Stimulated activated CD4-positive, alpha-beta T cell treated with anti-CD3 and anti-CD28 coated beads, Interleukin-12 subunit alpha, Interleukin-12 subunit beta, amount 100 ng/mL, for 24 hours (primary cell): ENCODE data around the gene EVL.
A peak's percentile ranks its signal among the peaks of the same experiment; 100 is the strongest.

Experiments
- DNase-seq, 2 experiments: peaks; one replicate each; pipeline ENCODE4 v3.0.0-alpha.2; 2020; ENCODE audit warnings: low read depth in 2 of 2

The EVL gene

DNA sequence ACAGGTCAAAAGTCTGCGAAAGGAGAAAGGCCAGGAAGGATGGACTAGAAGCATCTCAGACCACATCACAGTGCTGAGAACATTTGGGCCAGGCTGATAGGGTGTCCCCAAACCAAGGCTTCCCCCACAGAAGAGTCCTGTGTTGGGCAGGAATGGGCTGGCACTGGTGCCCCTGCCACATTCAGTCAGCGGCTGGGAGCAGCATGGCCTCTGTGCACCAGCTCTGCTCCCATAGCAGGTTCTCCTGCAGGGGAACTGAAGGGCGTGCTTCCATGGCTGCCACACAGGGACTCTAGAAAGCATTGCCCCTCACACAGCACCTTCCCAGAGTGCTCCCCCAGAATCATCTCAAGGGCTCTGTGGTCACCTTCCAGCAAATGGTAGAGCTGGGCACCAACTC, 17.5 kb downstream of the EVL start:
- DNase-seq = no peak

DNA sequence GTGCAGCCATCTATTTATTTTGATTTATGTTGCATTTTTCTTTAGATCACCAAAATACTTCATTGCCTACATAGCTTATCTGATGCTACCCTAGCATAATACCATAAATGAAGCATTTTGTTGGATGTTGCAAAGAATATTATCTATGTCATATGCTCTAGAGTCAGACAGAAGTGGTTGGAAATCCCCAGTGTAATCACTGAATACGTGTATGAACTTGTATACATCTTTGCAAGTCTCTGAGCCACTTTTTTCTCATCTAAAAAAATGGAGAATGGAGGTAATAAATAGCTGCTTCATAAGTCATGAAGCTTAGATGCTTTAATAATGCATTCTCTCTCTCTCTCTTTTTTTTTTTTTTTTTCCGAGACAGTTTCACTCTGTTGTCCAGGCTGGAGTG, 18.5 kb downstream of the EVL start:
- no peak for DNase-seq

DNA sequence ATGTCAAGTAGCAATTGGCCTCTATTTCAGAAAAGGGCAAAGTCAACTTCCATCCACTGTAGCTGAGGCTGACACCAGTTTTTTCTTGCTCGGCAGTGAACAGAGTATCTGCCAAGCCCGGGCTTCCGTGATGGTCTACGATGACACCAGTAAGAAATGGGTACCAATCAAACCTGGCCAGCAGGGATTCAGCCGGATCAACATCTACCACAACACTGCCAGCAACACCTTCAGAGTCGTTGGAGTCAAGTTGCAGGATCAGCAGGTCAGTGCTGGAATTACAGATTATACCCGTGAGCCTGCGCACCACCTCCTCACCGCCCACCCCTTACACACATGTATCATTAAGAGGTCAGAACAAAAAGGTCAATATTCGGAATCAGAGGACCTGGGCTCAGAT, 19.4 kb downstream of the EVL start:
- DNase-seq = no peak

- no peak for DNase-seq
These were observed 20.2 kb downstream of the EVL start for GRCh38 chr14:100085462-100085861.

GRCh38 chr14:100086361-100086760, 21.1 kb downstream of the EVL start:
- no peak for DNase-seq

DNA sequence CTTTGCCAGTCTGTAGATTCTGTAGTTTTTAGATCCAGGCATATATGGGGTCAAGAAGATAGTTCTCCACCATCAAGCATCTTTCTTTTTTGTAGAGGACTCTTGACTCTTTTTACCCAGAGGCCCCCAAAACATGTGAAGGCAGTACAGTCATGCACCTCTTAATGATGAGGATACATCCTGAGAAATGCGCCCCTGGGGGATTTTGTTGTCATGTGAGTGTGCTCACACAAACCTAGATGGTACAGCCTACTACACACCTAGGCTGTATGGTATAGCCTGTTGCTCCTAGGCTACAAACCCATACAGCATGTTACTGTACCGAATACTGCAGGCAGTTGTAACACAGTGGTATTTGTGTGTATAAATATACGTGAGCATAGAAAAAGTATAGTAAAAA, 23.0 kb downstream of the EVL start:
- DNase-seq = no peak

DNA sequence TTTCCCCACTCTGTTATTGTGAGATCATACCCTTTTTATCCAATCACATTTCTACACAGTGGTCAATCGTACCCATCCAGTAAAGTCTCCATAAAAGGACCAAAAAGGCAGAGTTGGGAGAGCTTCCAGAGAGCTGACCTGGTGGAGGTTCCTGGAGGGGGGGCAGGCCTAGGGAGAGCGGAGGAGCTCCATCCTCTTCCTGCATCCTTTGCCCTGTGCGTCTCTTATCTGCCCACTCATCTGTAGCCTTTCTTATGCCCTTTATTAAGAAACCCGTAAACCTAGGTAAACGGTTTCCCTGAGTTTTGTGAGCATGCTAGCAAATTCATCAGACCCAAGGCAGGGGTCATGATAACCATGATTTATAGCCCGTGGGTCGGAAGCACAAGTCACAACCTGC, 26.2 kb downstream of the EVL start:
- no peak for DNase-seq

DNA sequence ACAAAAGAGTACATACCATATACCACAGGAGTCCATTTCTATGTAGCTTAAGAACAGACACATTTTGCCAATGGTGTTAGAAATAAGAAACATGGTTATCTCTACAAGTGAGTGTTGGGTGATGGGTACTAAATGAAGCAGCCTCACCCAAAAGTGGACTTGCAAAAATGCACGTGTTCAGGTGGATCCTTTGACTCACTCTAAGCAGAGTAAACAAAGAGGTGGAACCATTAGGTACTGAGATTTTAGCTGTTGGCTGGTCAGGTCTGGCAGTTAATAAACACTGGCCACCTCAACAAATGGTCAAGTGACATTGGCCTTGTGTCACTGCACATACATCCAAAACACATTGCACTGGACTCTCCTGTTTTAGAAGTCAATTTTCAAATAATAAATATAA, 27.6 kb downstream of the EVL start:
- no peak for DNase-seq

DNA sequence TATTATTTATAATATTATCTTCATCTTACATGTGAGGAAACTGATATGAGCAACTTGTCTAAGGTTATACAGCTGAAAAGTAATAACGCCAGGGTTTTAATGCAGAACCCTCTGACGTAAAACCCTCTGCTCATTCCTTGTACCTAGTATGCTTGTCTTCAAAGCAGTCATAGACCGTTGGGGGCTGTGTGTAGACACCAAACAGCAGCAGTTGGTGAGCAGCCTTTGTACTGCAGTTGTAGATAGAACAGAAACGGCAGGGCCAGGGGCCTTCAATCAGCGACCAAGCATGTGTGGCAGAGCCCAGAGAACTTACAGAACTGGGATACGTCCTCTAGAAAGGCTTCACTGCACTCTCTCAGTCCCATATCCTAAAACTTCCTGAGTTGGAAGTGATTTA, 28.1 kb downstream of the EVL start:
- DNase-seq = no peak

DNA sequence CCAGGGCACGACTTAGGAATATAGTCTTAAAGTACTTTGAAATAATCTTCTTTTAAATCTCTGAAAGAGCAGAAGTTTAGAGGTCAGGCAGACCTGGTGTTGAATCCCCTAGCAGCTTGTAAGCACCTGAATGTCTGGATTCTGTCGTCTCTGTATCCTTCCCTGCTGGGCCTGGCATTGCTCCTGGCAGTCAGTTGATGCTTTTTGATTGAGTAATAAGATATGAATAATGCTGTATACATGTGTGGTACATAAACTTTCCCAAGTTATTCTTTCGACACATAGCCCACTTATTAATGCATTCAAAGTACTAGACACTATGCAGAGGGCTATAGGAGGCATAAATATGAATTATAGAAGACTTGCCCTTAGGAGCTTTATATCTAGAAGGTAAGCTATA, 31.4 kb downstream of the EVL start:
- no peak for DNase-seq

- no peak for DNase-seq
These were observed 32.9 kb downstream of the EVL start for GRCh38 chr14:100098171-100098570.

DNA sequence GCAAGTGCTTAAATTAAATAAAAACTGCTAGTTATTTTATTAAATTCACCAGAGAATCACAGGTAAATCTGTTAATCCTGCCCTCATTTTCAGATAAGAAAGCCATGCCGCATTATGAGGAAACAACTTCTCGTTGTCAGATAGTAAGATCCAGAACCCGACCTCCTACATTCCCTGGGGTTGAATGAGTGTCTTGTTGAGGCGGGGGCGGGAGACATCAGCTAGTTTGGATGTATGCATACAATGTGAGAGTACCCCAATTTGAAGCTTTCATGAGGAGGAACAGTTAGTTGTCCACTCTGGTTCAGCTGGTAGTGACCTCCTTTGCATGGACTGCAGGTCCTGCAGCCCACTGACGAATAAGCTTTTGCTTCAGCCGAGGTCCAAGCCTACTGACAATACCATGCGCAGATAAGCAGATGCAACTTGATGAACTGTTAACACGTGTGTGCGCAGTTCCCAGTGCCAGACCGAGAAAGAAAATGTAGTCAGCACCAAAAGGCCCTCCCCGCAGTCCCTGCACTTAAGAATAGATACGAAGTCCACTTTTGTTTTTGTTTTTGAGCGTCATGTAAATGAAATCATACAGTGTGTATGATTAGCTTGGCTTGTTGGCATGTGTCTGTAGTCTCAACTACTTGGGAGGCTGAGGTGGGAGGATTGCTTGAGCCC, 34.9 kb downstream of the EVL start:
- DNase-seq = no peak

DNA sequence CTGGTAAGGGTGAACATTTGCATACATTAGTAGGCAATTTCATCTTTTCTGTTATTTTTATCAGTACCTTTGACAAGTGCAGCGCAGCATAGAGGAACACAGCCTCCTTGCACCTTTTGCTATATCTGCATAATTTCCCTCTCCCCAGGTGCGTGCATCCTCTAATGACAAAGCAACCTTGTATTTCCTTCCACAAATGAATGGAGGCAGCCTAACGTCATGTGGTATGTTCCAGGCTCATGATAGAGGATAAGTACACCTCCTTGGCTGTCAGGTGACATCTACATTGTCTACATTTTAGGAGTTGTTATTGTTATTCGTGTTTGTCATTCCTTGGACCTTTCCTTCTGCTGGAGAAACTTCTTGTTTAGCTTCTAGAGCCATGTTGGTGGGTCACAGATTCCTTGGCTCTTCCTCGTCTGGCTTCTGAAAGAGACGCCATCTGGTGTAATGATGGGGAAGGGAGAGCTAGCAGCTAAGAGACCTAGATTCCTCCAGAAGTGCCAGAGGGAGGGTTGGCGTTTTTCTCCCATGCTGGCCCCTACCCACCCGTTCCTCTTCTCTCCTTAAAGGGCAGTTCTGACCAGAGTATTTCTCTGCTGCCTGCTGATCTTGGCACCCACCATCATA, 37.0 kb downstream of the EVL start:
- no peak for DNase-seq

DNA sequence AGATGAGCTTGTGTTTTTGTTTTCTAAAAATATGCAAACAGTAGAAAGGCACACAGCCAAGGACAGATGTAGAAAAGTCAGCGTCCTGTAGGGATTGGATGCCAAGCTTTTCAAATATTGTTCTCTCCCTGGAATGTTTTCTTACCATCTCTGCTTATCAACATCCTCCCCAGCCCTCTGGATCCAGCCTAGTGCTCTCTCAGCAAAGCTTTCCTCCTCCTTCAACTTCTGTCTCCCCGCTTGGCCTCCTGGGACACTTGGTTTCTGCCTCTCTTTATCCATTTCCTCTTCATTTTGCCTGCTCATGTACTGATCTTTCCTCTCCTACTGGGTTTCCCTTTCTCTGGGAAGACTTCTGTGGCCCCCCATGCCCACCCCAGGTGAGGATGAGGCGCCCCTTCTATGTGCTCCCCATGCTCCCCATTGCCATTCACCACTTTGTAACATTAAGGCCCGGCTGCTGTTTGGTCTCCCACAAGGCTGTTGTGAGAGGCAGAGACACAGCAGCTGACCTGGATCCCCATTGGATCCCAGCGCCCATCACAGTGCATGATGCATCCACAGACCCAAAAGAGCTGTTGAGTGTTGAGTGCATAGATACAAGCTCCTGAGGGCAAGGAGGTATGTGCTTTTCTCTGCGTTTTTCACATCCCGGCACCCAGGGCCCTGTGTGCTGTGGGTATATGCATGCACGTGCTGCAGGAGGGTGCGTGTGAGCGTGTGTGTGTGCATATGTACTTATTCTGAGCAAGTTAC, 38.2 kb downstream of the EVL start:
- DNase-seq = no peak

GRCh38 chr14:100104006-100104352, 38.8 kb downstream of the EVL start:
- DNase-seq = no peak

GRCh38 chr14:100104523-100105300, 39.5 kb downstream of the EVL start:
- DNase-seq = no peak

GRCh38 chr14:100105357-100106169, 40.3 kb downstream of the EVL start:
- no peak for DNase-seq

- DNase-seq = peak in 1 of 2 experiments; percentile 48
These were observed 41.3 kb downstream of the EVL start for GRCh38 chr14:100106250-100107112.

DNA sequence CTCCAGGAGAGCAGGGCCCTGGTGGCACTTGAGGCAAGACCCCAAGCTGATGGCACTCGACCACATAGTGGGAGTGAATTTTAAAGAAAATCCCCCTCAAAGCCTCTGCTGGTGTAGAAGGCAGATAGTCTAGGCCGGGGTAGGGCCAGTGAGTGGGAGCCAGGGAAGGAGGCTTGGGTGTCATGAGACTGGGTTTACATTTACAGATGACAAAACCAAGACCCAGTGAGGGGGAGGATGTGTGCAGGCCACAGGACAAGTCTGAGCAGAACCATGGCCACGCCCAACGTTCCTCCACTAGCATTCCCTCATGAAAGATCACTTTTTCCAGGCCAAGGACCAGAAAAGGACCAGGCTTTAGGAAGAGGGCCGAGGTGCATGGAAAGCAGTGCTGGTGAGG, 42.0 kb downstream of the EVL start:
- no peak for DNase-seq

DNA sequence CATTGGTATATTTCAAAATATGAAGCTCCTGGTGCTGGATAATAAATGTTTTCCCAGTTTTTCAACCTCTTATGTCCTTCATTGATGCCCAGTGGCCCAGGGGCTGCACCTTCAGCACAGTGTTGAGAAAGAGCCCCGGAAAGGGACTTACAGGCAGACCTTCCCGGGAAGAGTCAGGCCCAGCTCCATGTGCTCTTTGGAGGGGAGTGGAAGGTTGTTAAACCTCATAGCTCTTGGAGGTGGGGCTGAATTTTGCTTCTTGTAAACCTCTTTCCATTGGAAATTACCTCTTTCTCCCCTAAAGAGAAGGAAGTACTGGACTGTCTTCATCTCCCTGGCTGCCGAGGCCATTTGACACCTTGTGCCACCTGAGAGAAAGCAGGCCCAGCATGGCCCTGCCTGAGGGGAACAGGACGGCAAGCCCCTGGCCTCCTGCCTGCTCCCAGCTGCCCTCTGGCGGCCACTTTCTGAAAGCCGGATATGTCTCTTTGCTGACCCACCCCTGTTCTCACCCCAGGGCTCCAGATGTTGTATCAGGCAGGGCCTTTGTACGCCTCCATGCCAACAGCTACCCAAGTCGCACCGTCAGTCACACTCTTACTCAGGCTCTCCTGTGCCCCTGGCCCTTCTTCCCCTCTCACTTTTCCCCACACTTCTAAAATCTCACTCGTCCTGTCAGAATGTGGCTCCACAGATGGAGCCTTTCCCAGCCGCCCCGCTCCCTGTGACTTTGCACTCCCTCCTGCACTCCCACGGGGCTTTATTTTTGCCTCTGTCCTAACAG, 43.0 kb downstream of the EVL start:
- DNase-seq = peak; percentile 79 to 90
